ENCODE data around the gene PLD6. TPM values are rescaled to one million over a fixed set of nuclear protein-coding genes. Genes with fewer than 3 reads are reported as not detected.
"Not testable (repeated sequence)": the region's sequence is repeated elsewhere in the genome, so short reads cannot be mapped to it uniquely, and the experiment has no call there.

Gene PLD6
- total RNA-seq, 1 experiment from 2014 or later = 8.0 TPM

DNA sequence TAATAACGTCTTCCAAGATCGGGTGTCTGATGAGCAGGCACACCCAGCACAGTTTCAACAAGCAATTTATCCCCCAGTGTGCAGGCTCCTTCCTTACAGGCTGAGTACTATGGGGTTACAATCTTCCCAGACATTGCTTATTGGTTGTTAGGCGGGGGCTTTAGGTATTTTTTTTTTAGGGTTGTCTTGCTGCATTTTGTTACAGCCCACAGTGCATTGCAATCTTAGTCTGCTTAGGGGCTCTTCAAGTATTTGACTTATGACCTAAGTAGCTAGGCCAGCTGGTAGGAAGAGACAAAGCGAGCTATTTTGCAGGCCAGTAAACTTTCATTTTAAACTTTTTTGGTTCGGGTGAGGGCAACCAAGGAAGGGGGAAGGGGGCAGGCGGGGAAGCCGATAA is 5.8 kb downstream of the PLD6 start:
- Mint-ChIP-seq H3K27ac (ENCODE audit: unreplicated experiment) (no peak overlapping the region), H3K27me3 (ENCODE audit: insufficient read depth, unreplicated experiment) (no peaks in the 10 kb centered on the region), H3K4me1 (ENCODE audit: low read depth, unreplicated experiment) (no peaks in the 10 kb centered on the region), H3K4me3 (ENCODE audit: unreplicated experiment) (no peak overlapping the region), H3K36me3 (ENCODE audit: insufficient read depth, unreplicated experiment) (peaks cover 30% of the 10 kb centered on the region), H3K9me3 (ENCODE audit: unreplicated experiment) (no peaks in the 10 kb centered on the region)
- intact Hi-C loops (cut with micrococcal nuclease; ENCODE audit: unreplicated experiment) = no loop called here
- TF ChIP-seq, protein P1, sequence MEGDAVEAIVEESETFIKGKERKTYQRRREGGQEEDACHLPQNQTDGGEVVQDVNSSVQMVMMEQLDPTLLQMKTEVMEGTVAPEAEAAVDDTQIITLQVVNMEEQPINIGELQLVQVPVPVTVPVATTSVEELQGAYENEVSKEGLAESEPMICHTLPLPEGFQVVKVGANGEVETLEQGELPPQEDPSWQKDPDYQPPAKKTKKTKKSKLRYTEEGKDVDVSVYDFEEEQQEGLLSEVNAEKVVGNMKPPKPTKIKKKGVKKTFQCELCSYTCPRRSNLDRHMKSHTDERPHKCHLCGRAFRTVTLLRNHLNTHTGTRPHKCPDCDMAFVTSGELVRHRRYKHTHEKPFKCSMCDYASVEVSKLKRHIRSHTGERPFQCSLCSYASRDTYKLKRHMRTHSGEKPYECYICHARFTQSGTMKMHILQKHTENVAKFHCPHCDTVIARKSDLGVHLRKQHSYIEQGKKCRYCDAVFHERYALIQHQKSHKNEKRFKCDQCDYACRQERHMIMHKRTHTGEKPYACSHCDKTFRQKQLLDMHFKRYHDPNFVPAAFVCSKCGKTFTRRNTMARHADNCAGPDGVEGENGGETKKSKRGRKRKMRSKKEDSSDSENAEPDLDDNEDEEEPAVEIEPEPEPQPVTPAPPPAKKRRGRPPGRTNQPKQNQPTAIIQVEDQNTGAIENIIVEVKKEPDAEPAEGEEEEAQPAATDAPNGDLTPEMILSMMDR (IDR thresholded peaks at IDR 0.05; ENCODE audit: insufficient read depth in 1 of 2, low read depth in 1 of 2, low read length in 1 of 2, severe bottlenecking in 1 of 2, unreplicated experiment in 1 of 2) = no peak
- Histone ChIP-seq H3K36me3 (ENCODE audit: control insufficient read depth, insufficient read depth, low read length) (peaks cover 4% of the 10 kb centered on the region), H3K9me3 (no peaks in the 10 kb centered on the region), H3K27me3 (replicated peaks; ENCODE audit: control insufficient read depth, insufficient read depth, low read length) (no peaks in the 10 kb centered on the region), H3K4me3 (ENCODE audit: low read depth, low read length) (no peak overlapping the region), H3K4me1 (peaks cover 7% of the 10 kb centered on the region; the same call in 1 of the 2 replicates)
- CTCF ChIA-PET = no interaction called here
- no peak for DNase-seq
- POLR2A ChIA-PET = no interaction called here
- BruUV-seq (replicated peaks) = no TSS peak

DNA sequence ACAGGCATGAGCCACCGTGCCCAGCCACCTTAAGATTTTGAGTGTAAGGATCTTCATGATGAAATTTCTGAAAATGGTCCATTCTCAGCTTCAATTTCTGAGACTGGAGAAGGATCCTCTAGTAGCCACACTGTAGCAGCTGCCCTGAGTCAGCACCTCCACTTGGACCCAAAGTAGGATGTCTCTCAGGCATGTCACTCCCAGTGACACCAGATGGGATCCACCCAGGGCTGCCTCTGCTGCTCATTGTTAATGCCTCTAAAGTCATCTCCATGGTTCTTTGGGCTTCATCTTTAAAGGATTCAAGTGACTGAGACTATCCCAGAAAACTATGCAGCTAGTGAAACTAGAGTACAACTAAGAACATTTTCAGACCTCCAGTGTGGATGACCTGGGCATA is 7.9 kb downstream of the PLD6 start:
- Mint-ChIP-seq H3K27ac (ENCODE audit: unreplicated experiment) (no peak overlapping the region), H3K9me3 (ENCODE audit: unreplicated experiment) (no peaks in the 10 kb centered on the region), H3K4me1 (ENCODE audit: low read depth, unreplicated experiment) (no peaks in the 10 kb centered on the region), H3K27me3 (ENCODE audit: insufficient read depth, unreplicated experiment) (no peaks in the 10 kb centered on the region), H3K4me3 (ENCODE audit: unreplicated experiment) (no peak overlapping the region), H3K36me3 (ENCODE audit: insufficient read depth, unreplicated experiment) (peaks cover 31% of the 10 kb centered on the region)
- peaks cover 4% of the 10 kb centered on the region for H3K36me3 ChIP-seq (ENCODE audit: control insufficient read depth, insufficient read depth, low read length)
- no peak for DNase-seq
- no peaks in the 10 kb centered on the region for H3K4me1 ChIP-seq
- no peaks in the 10 kb centered on the region for H3K27me3 ChIP-seq (replicated peaks; ENCODE audit: control insufficient read depth, insufficient read depth, low read length)
- intact Hi-C loops (cut with micrococcal nuclease; ENCODE audit: unreplicated experiment) = no loop called here
- H3K4me3 ChIP-seq (ENCODE audit: low read depth, low read length) = no peak overlapping the region
- no TSS peak for BruUV-seq (replicated peaks)
- ChIA-PET POLR2A (no interaction called here), CTCF (no interaction called here)
- H3K9me3 ChIP-seq = no peaks in the 10 kb centered on the region
- TF ChIP-seq, protein P1 (IDR thresholded peaks at IDR 0.05; ENCODE audit: insufficient read depth in 1 of 2, low read depth in 1 of 2, low read length in 1 of 2, severe bottlenecking in 1 of 2, unreplicated experiment in 1 of 2) = no peak

DNA sequence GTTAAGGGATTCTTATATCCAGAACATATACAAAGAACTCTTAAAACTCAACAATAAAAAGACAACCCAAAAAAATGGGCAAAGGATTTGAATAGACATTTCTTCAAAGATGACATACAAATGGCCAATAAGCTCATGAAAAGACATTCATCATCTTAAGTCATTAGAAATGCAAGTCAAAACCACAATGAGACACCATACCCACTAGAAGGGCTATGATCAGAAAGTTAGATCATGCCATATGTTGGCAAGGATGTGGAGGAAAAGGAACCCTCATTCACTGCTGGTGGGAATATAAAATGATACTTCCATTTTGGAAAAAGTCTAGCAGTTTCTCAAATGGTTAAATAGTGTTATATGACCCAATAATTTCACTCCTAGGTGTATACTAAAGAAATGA is 9.4 kb downstream of the PLD6 start:
- H3K27me3 ChIP-seq (replicated peaks; ENCODE audit: control insufficient read depth, insufficient read depth, low read length) = no peaks in the 10 kb centered on the region
- no peak overlapping the region for H3K4me3 ChIP-seq (ENCODE audit: low read depth, low read length)
- no peak overlapping the region for H3K4me3 Mint-ChIP-seq (ENCODE audit: unreplicated experiment)
- TF ChIP-seq, protein P1 (IDR thresholded peaks at IDR 0.05; ENCODE audit: insufficient read depth in 1 of 2, low read depth in 1 of 2, low read length in 1 of 2, severe bottlenecking in 1 of 2, unreplicated experiment in 1 of 2) = no peak
- ChIA-PET CTCF (interaction anchor here (0.6 kb wide), 1 partner anchor 159 kb away, joined by 3 read pairs; no protein-coding TSS in a partner anchor), POLR2A (no interaction called here)
- no peak for DNase-seq
- H3K36me3 Mint-ChIP-seq (ENCODE audit: insufficient read depth, unreplicated experiment) = peaks cover 26% of the 10 kb centered on the region
- no peaks in the 10 kb centered on the region for H3K9me3 ChIP-seq
- BruUV-seq (replicated peaks) = no TSS peak
- intact Hi-C loops (cut with micrococcal nuclease; ENCODE audit: unreplicated experiment) = no loop called here
- H3K27ac Mint-ChIP-seq (ENCODE audit: unreplicated experiment) = no peak overlapping the region
- H3K4me1 ChIP-seq = no peaks in the 10 kb centered on the region
- no peaks in the 10 kb centered on the region for H3K9me3 Mint-ChIP-seq (ENCODE audit: unreplicated experiment)
- H3K27me3 Mint-ChIP-seq (ENCODE audit: insufficient read depth, unreplicated experiment) = no peaks in the 10 kb centered on the region
- no peaks in the 10 kb centered on the region for H3K36me3 ChIP-seq (ENCODE audit: control insufficient read depth, insufficient read depth, low read length)
- no peaks in the 10 kb centered on the region for H3K4me1 Mint-ChIP-seq (ENCODE audit: low read depth, unreplicated experiment)

DNA sequence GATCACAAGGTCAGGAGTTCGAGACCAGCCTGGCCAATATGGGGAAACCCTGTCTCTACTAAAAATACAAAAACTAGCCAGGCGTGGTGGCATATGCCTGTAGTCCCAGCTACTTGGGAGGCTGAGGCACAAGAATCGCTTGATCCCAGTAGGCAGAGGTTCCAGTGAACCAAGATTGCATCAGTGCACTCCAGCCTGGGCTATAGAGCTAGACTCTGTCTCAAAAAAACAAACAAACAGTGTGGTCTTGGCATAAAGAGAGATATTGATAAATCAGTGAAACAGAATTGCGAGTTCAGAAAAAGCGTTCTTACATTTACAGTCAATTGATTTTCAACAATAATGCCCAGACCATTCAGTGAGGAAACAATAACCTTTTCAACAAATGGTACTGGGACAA is 10.7 kb downstream of the PLD6 start:
- H3K27me3 Mint-ChIP-seq (ENCODE audit: insufficient read depth, unreplicated experiment); H3K9me3 ChIP-seq; H3K4me3 Mint-ChIP-seq (ENCODE audit: unreplicated experiment); intact Hi-C loops (cut with micrococcal nuclease; ENCODE audit: unreplicated experiment); H3K9me3 Mint-ChIP-seq (ENCODE audit: unreplicated experiment); H3K4me3 ChIP-seq (ENCODE audit: low read depth, low read length); H3K27me3 ChIP-seq (replicated peaks; ENCODE audit: control insufficient read depth, insufficient read depth, low read length); POLR2A ChIA-PET; H3K27ac Mint-ChIP-seq (ENCODE audit: unreplicated experiment); BruUV-seq (replicated peaks); H3K4me1 Mint-ChIP-seq (ENCODE audit: low read depth, unreplicated experiment); H3K4me1 ChIP-seq; DNase-seq; H3K36me3 ChIP-seq (ENCODE audit: control insufficient read depth, insufficient read depth, low read length): not testable (repeated sequence)
- CTCF ChIA-PET = interaction anchor here (0.6 to 0.7 kb wide), 2 partner anchors 13 to 835 kb away, joined by 3 to 9 read pairs; no protein-coding TSS in a partner anchor
- peaks cover 20% of the 10 kb centered on the region for H3K36me3 Mint-ChIP-seq (ENCODE audit: insufficient read depth, unreplicated experiment)

Data from Caco-2 (cell line).